Measurements from ENCODE around the gene LIN7B. TPM values are rescaled to one million over a fixed set of nuclear protein-coding genes. Genes with fewer than 3 reads are reported as not detected.

Gene LIN7B
- total and polyA plus RNA-seq, 2 of the 13 experiments (the other 11 are each of a cell fraction or from before 2014, with no cell fraction given): 5.3 to 7.6 TPM

DNA sequence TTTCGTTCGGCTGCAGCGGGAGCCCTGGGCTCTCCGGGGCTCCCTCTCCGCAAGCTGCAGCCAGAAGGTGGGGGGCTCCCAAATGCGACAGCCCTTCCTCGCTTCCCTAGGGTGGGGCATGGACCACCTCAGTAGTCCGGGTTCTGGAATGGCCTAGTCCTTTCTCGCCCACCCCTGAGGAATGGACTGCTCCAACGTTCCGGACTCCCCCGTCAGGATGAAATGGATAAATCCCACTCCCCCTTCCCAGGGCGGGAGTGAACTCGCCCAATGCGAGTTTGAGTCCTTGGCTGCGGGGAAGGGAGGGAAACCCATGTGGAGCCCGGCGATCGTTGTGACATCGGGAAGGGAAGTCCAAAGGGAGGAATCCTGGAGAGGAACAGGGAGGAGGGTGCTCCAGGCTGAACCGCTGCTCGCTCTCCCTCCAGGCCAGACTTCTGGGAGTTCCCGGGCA lies 35.5 kb downstream of the LIN7B start (continued):
- TF ChIP-seq ZBTB44 (CRISPR knock-in tag; IDR thresholded peaks at IDR 0.05) (no peak), TCF12 (IDR thresholded peaks at IDR 0.05) (no peak), TCF12 (CRISPR knock-in tag; IDR thresholded peaks at IDR 0.05) (no peak), ZFYVE20 (CRISPR knock-in tag; IDR thresholded peaks at IDR 0.05; ENCODE audit: borderline replicate concordance, low read depth) (no peak), MED8 (CRISPR knock-in tag; IDR thresholded peaks at IDR 0.05; ENCODE audit: insufficient replicate concordance) (no peak), ZKSCAN8 (CRISPR knock-in tag; IDR thresholded peaks at IDR 0.05; ENCODE audit: borderline replicate concordance) (no peak), ERF (CRISPR knock-in tag; IDR thresholded peaks at IDR 0.05) (no peak), ZNF225 (CRISPR knock-in tag; IDR thresholded peaks at IDR 0.05) (peak; percentile 86), NFYC (CRISPR knock-in tag; IDR thresholded peaks at IDR 0.05) (no peak), ZNF598 (CRISPR knock-in tag; IDR thresholded peaks at IDR 0.05; ENCODE audit: borderline replicate concordance) (no peak; the same call in 1 of the 2 replicates), SETDB1 (CRISPR knock-in tag; IDR thresholded peaks at IDR 0.05; ENCODE audit: borderline replicate concordance) (no peak), SSRP1 (CRISPR knock-in tag; IDR thresholded peaks at IDR 0.05) (no peak), SALL2 (CRISPR knock-in tag; IDR thresholded peaks at IDR 0.05) (no peak), GATA4 (IDR thresholded peaks at IDR 0.05; ENCODE audit: borderline replicate concordance, low read depth) (no peak), ZNF354B (CRISPR knock-in tag; IDR thresholded peaks at IDR 0.05) (no peak), ZNF891 (CRISPR knock-in tag; IDR thresholded peaks at IDR 0.05) (no peak), ZNF34 (CRISPR knock-in tag; IDR thresholded peaks at IDR 0.05; ENCODE audit: borderline replicate concordance) (no peak), ZSCAN12 (CRISPR knock-in tag; IDR thresholded peaks at IDR 0.05) (no peak), ZFP36L1 (CRISPR knock-in tag; IDR thresholded peaks at IDR 0.05) (peak; percentile 43; the same call in 1 of the 2 replicates), ZNF7 (CRISPR knock-in tag; IDR thresholded peaks at IDR 0.05) (no peak), ZNF350 (CRISPR knock-in tag; IDR thresholded peaks at IDR 0.05; ENCODE audit: borderline replicate concordance, low read depth) (peak; percentile 67; the same call in 1 of the 2 replicates), ZNF839 (CRISPR knock-in tag; IDR thresholded peaks at IDR 0.05; ENCODE audit: borderline replicate concordance) (0 out of 2 replicates have a peak, but pooled peaks have one; percentile 63), PPARG (CRISPR knock-in tag; conservative IDR thresholded peaks at IDR 0.05) (no peak), HIVEP1 (CRISPR knock-in tag; IDR thresholded peaks at IDR 0.05) (no peak), ZBTB8A (CRISPR knock-in tag; IDR thresholded peaks at IDR 0.05; ENCODE audit: borderline replicate concordance, low read depth) (no peak), MTF2 (CRISPR knock-in tag; IDR thresholded peaks at IDR 0.05; ENCODE audit: borderline replicate concordance) (no peak), ZNF430 (CRISPR knock-in tag; IDR thresholded peaks at IDR 0.05) (peak; percentile 41; the same call in 1 of the 2 replicates)
- TF ChIP-seq, protein P1, sequence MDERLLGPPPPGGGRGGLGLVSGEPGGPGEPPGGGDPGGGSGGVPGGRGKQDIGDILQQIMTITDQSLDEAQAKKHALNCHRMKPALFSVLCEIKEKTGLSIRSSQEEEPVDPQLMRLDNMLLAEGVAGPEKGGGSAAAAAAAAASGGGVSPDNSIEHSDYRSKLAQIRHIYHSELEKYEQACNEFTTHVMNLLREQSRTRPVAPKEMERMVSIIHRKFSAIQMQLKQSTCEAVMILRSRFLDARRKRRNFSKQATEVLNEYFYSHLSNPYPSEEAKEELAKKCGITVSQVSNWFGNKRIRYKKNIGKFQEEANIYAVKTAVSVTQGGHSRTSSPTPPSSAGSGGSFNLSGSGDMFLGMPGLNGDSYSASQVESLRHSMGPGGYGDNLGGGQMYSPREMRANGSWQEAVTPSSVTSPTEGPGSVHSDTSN (CRISPR knock-in tag; IDR thresholded peaks at IDR 0.05): no peak
- TF ChIP-seq, protein P2, sequence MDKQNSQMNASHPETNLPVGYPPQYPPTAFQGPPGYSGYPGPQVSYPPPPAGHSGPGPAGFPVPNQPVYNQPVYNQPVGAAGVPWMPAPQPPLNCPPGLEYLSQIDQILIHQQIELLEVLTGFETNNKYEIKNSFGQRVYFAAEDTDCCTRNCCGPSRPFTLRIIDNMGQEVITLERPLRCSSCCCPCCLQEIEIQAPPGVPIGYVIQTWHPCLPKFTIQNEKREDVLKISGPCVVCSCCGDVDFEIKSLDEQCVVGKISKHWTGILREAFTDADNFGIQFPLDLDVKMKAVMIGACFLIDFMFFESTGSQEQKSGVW (CRISPR knock-in tag; IDR thresholded peaks at IDR 0.05; ENCODE audit: borderline replicate concordance): no peak
- TF ChIP-seq, protein P3, sequence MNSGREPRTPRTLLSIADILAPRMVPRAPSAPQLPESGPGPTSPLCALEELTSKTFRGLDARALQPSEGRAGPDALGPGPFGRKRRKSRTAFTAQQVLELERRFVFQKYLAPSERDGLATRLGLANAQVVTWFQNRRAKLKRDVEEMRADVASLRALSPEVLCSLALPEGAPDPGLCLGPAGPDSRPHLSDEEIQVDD (CRISPR knock-in tag; IDR thresholded peaks at IDR 0.05; ENCODE audit: borderline replicate concordance): 0 out of 2 replicates have a peak, but pooled peaks have one; percentile 72

Data from HepG2 (cell line).